HCT116 (cell line): Measurements from ENCODE around the gene LTB. TPM values are rescaled to one million over a fixed set of nuclear protein-coding genes. Genes with fewer than 3 reads are reported as not detected.

Source experiments
- ATAC-seq: fragments of 200-7000 bp; cut with Tn5 transposase; 2 replicates; pipeline ENCODE4 v1.9.1; 2020; ENCODE audit warnings: mild to moderate bottlenecking, moderate library complexity
- BruUV-seq: library from RNA; stranded (reverse); fragments of 400-500 nt; replicated peaks from 2 replicates; lab custom pipeline; 2021; lab: Mats Ljungman, UMichigan
- CTCF ChIA-PET: fragments of 300-600 bp; sonication (Branson Sonifier 250); formaldehyde crosslinking; loops from one replicate; lab custom pipeline; 2021; ENCODE audit warnings: antibody characterized with exemption; lab: Charles Lee
- POLR2A ChIA-PET: fragments of 300-600, 350-600 bp; sonication (Branson Sonifier 250); formaldehyde crosslinking; loops from one replicate; lab custom pipeline; 2021; ENCODE audit warnings: antibody characterized with exemption; lab: Charles Lee
- RAD21 ChIA-PET, 2 experiments: fragments of 300-600 bp; sonication (Branson Sonifier 250); formaldehyde crosslinking; loops; one replicate each; lab custom pipeline; 2023; ENCODE audit warnings: low total read pairs in 2 of 2; ENCODE audit not compliant: uncharacterized antibody in 2 of 2, unreplicated experiment in 2 of 2, low non-redundant PET in 1 of 2; lab: Charles Lee
- DNase-seq: peaks from one replicate; pipeline ENCODE4 v3.0.0-alpha.2; 2010; ENCODE audit warnings: low read depth, low spot score
- H2AFZ ChIP-seq: fragments of 200-600 bp; shearing (Covaris generic), sonication (generic); 2 replicates; pipeline ENCODE4 v1.6.1; 2017; ENCODE audit warnings: low read depth, mixed run types, mixed read lengths, antibody characterized with exemption, low read length; ENCODE audit not compliant: poor library complexity, severe bottlenecking
- H3K27ac ChIP-seq: 2 replicates; pipeline ENCODE4 v1.5.1; 2012; ENCODE audit warnings: low read depth, low read length
- H3K27me3 ChIP-seq: fragments of 200-600 bp; sonication (generic); 2 replicates; pipeline ENCODE4 v1.6.1; 2016; ENCODE audit warnings: mixed run types, low read length, mixed read lengths; ENCODE audit not compliant: insufficient read depth
- H3K36me3 ChIP-seq, 2 experiments: fragments of 200-500 bp in 1 of 2; fragments of 200-600 bp in 1 of 2; sonication (Bioruptor generic) in 1 of 2; sonication (generic) in 1 of 2; 2 replicates each; pipeline versions ENCODE4 v1.5.1 to v1.6.1; 2014 to 2016; ENCODE audit warnings: low read length in 2 of 2, inconsistent platforms in 1 of 2, mixed read lengths in 1 of 2, mixed run types in 1 of 2; ENCODE audit not compliant: insufficient read depth in 2 of 2, control insufficient read depth in 1 of 2
- H3K4me1 ChIP-seq, 2 experiments: fragments of 200-600 bp in 1 of 2; sonication (generic) in 1 of 2; 2 replicates each; pipeline versions ENCODE4 v1.5.1 to v1.6.1; 2012 to 2017; ENCODE audit warnings: low read length in 2 of 2, inconsistent platforms in 1 of 2, mild to moderate bottlenecking in 1 of 2, mixed read lengths in 1 of 2, mixed run types in 1 of 2, moderate library complexity in 1 of 2; ENCODE audit not compliant: insufficient read depth in 2 of 2, control insufficient read depth in 1 of 2
- H3K4me2 ChIP-seq: fragments of 200-600 bp; sonication (generic); 2 replicates; pipeline ENCODE4 v1.6.1; 2017; ENCODE audit warnings: mixed run types, low read length, mixed read lengths
- H3K4me3 ChIP-seq, 2 experiments: fragments of 200-600 bp in 1 of 2; sonication (generic) in 1 of 2; replicated peaks in 1 of 2; 2 replicates each; pipeline ENCODE4 v1.5.1; 2011 to 2016; ENCODE audit warnings: low read length in 2 of 2, control low read depth in 1 of 2, low read depth in 1 of 2, mild to moderate bottlenecking in 1 of 2, mixed read lengths in 1 of 2, mixed run types in 1 of 2
- H3K79me2 ChIP-seq: fragments of 200-600 bp; sonication (generic); 2 replicates; pipeline ENCODE4 v1.6.1; 2017; ENCODE audit warnings: mild to moderate bottlenecking, mixed run types, low read length, moderate library complexity, mixed read lengths; ENCODE audit not compliant: insufficient read depth
- H3K9ac ChIP-seq: fragments of 200-600 bp; sonication (generic); 2 replicates; pipeline ENCODE4 v1.6.1; 2016; ENCODE audit warnings: low read length, mixed read lengths
- H3K9me2 ChIP-seq: fragments of 200-600 bp; sonication (generic), shearing (Covaris generic); 2 replicates; pipeline ENCODE4 v1.6.1; 2017; ENCODE audit warnings: mixed run types, mild to moderate bottlenecking, moderate library complexity; ENCODE audit not compliant: insufficient read depth
- H3K9me3 ChIP-seq, 2 experiments: fragments of 200-500 bp in 1 of 2; fragments of 200-600 bp in 1 of 2; sonication (Bioruptor generic) in 1 of 2; sonication (generic) in 1 of 2; 2 replicates each; pipeline ENCODE4 v1.6.1; 2014 to 2017; ENCODE audit warnings: low read length in 2 of 2, mixed read lengths in 2 of 2, inconsistent platforms in 1 of 2, low read depth in 1 of 2, mild to moderate bottlenecking in 1 of 2, mixed run types in 1 of 2, moderate library complexity in 1 of 2; ENCODE audit not compliant: control insufficient read depth in 1 of 2, insufficient read depth in 1 of 2
- H4K20me1 ChIP-seq: fragments of 200-600 bp; sonication (generic), shearing (Covaris generic); 2 replicates; pipeline ENCODE4 v1.6.1; 2017; ENCODE audit warnings: mixed run types, mild to moderate bottlenecking, moderate library complexity; ENCODE audit not compliant: insufficient read depth
- CEBPB ChIP-seq: IDR thresholded peaks from 2 replicates; pipeline ENCODE4 v1.6.1; 2012; ENCODE audit warnings: low read depth
- JUND ChIP-seq: IDR thresholded peaks from 2 replicates; pipeline ENCODE4 v1.6.1; 2012
- MAX ChIP-seq: IDR thresholded peaks from 2 replicates; pipeline ENCODE4 v1.6.1; 2012
- SIN3A ChIP-seq: IDR thresholded peaks from 2 replicates; pipeline ENCODE4 v1.6.1; 2012; ENCODE audit warnings: low read depth
- YY1 ChIP-seq: IDR thresholded peaks from 2 replicates; pipeline ENCODE4 v1.6.1; 2011; ENCODE audit warnings: low read length, low read depth, moderate library complexity, mild to moderate bottlenecking; ENCODE audit not compliant: insufficient replicate concordance; ENCODE audit errors: extremely low read depth
- intact Hi-C: fragments of 100-400 bp; cut with micrococcal nuclease; formaldehyde crosslinking; loops from 2 replicates; pipeline ENCODE4 v1.10.0; 2022
- total RNA-seq: library from RNA; stranded (reverse); gene quantifications from one replicate; pipeline ENCODE4 v1.2.1, GENCODE V29; 2021; ENCODE audit not compliant: unreplicated experiment

The LTB gene
- total RNA-seq, 1 experiment from 2014 or later = 0.64 TPM

- H3K9me2 ChIP-seq = no peaks in the 10 kb centered on the region
- DNase-seq (no peak), ATAC-seq (no peak)
- H3K4me1 ChIP-seq = peaks cover 4 to 18% of the 10 kb centered on the region in 2 experiments; a peak in 2 of 4 replicates
- no peak overlapping the region for H3K4me3 ChIP-seq
- BruUV-seq = no TSS peak
- intact Hi-C loops = no loop called here
- ChIA-PET RAD21 (no interaction called here), POLR2A (no interaction called here), CTCF (interaction anchor here (0.7 kb wide), 1 partner anchor 26 kb away, joined by 3 read pairs; no protein-coding TSS in a partner anchor)
- H3K4me2 ChIP-seq = no peak overlapping the region
- no peaks in the 10 kb centered on the region for H3K36me3 ChIP-seq
- no peak overlapping the region for H3K9ac ChIP-seq
- no peak overlapping the region for H2AFZ ChIP-seq
- H3K9me3 ChIP-seq = no peaks in the 10 kb centered on the region
- H3K79me2 ChIP-seq = no peaks in the 10 kb centered on the region
- no peaks in the 10 kb centered on the region for H4K20me1 ChIP-seq
- H3K27me3 ChIP-seq = no peaks in the 10 kb centered on the region
- H3K27ac ChIP-seq = no peak overlapping the region
- TF ChIP-seq YY1 = no peak
- TF ChIP-seq, all 23 proteins: peak for 0
Measured at GRCh38 chr6:31578184-31579118, 3.8 kb downstream of the LTB start.

- Histone ChIP-seq H3K36me3 (no peaks in the 10 kb centered on the region), H4K20me1 (no peaks in the 10 kb centered on the region), H2AFZ (no peak overlapping the region), H3K9ac (no peak overlapping the region), H3K79me2 (no peaks in the 10 kb centered on the region), H3K4me3 (no peak overlapping the region), H3K9me3 (no peaks in the 10 kb centered on the region), H3K4me1 (peaks cover 4 to 18% of the 10 kb centered on the region in 2 experiments; a peak in 2 of 4 replicates), H3K9me2 (no peaks in the 10 kb centered on the region), H3K27ac (no peak overlapping the region), H3K27me3 (no peaks in the 10 kb centered on the region), H3K4me2 (no peak overlapping the region)
- ATAC-seq (no peak), DNase-seq (no peak)
- no TSS peak for BruUV-seq
- ChIA-PET RAD21 (no interaction called here), POLR2A (no interaction called here), CTCF (no interaction called here)
- TF ChIP-seq YY1 = no peak
- TF ChIP-seq CEBPB = no peak
- TF ChIP-seq MAX = no peak
- TF ChIP-seq SIN3A = no peak
- TF ChIP-seq JUND = no peak
- intact Hi-C loops = no loop called here
Measured at GRCh38 chr6:31577579-31577966, 4.7 kb downstream of the LTB start.
